HepG2 (cell line): ENCODE measurements around the gene GPS2. TPM values are rescaled to one million over a fixed set of nuclear protein-coding genes. Genes with fewer than 3 reads are reported as not detected.

Experiments used
- AKNA ChIP-seq: sonication (generic); formaldehyde crosslinking; IDR thresholded peaks from 2 replicates; pipeline ENCODE4 v1.4.0; 2020; ENCODE audit warnings: missing genetic modification reagents, borderline replicate concordance
- ARID2 ChIP-seq: sonication (generic); formaldehyde crosslinking; IDR thresholded peaks from 2 replicates; pipeline ENCODE4 v1.8.1; 2022; ENCODE audit warnings: mild to moderate bottlenecking, missing genetic modification reagents, borderline replicate concordance
- CBX5 ChIP-seq: sonication (generic); formaldehyde crosslinking; IDR thresholded peaks from 2 replicates; pipeline ENCODE4 v1.4.0; 2020; ENCODE audit warnings: missing genetic modification reagents, borderline replicate concordance
- ELF4 ChIP-seq: sonication (generic); formaldehyde crosslinking; IDR thresholded peaks from 2 replicates; pipeline ENCODE4 v1.5.0; 2020; ENCODE audit warnings: missing genetic modification reagents, mild to moderate bottlenecking, moderate library complexity, borderline replicate concordance
- ESRRA ChIP-seq: sonication (generic); formaldehyde crosslinking; IDR thresholded peaks from 2 replicates; pipeline ENCODE4 v1.5.1; 2020; ENCODE audit warnings: mild to moderate bottlenecking, low read depth, missing genetic modification reagents
- FOXJ3 ChIP-seq: sonication (generic); formaldehyde crosslinking; IDR thresholded peaks from 2 replicates; pipeline ENCODE4 v1.4.0; 2020; ENCODE audit warnings: missing genetic modification reagents, mild to moderate bottlenecking, borderline replicate concordance
- HNF4A ChIP-seq: sonication (generic); formaldehyde crosslinking; IDR thresholded peaks from 2 replicates; pipeline ENCODE4 v1.4.0; 2020; ENCODE audit warnings: missing genetic modification reagents
- MXI1 ChIP-seq: IDR thresholded peaks from 3 replicates; pipeline ENCODE4 v1.6.1; 2012; ENCODE audit warnings: low read depth, low read length, inconsistent platforms, borderline replicate concordance
- NCOA1 ChIP-seq: sonication (generic); formaldehyde crosslinking; IDR thresholded peaks from 2 replicates; pipeline ENCODE4 v1.9.0; 2021; ENCODE audit warnings: missing genetic modification reagents
- NFATC3 ChIP-seq: sonication (generic); formaldehyde crosslinking; IDR thresholded peaks from 2 replicates; pipeline ENCODE4 v1.5.1; 2020; ENCODE audit warnings: mild to moderate bottlenecking, missing genetic modification reagents
- NR1H2 ChIP-seq: sonication (generic); formaldehyde crosslinking; IDR thresholded peaks from 2 replicates; pipeline ENCODE4 v1.8.1; 2022; ENCODE audit warnings: low read depth, missing genetic modification reagents, borderline replicate concordance
- ONECUT2 ChIP-seq: sonication (generic); formaldehyde crosslinking; IDR thresholded peaks from 2 replicates; pipeline ENCODE4 v1.4.0; 2020; ENCODE audit warnings: missing genetic modification reagents
- PHB2 ChIP-seq: fragments of 450-650 bp; IDR thresholded peaks from 2 replicates; pipeline ENCODE4 v1.6.1; 2018; ENCODE audit not compliant: partially characterized antibody
- PITX1 ChIP-seq: sonication (generic); formaldehyde crosslinking; IDR thresholded peaks from 2 replicates; pipeline ENCODE4 v1.5.1; 2020; ENCODE audit warnings: mild to moderate bottlenecking, missing genetic modification reagents
- RFX3 ChIP-seq: IDR thresholded peaks from 2 replicates; pipeline ENCODE4 v1.6.1; 2016; ENCODE audit warnings: missing biosample characterization, missing genetic modification reagents
- SMARCE1 ChIP-seq: fragments of 450-650 bp; IDR thresholded peaks from 2 replicates; pipeline ENCODE4 v1.6.1; 2017; ENCODE audit warnings: borderline replicate concordance
- ZBTB10 ChIP-seq: sonication (generic); formaldehyde crosslinking; IDR thresholded peaks from 2 replicates; pipeline ENCODE4 v1.4.0; 2020; ENCODE audit warnings: missing genetic modification reagents, borderline replicate concordance
- ZBTB8A ChIP-seq: sonication (generic); formaldehyde crosslinking; IDR thresholded peaks from 2 replicates; pipeline ENCODE4 v1.4.0; 2020; ENCODE audit warnings: mild to moderate bottlenecking, low read depth, missing genetic modification reagents, borderline replicate concordance
- ZNF160 ChIP-seq: sonication (generic); formaldehyde crosslinking; IDR thresholded peaks from 2 replicates; pipeline ENCODE4 v1.8.0; 2022; ENCODE audit warnings: mild to moderate bottlenecking, inconsistent platforms, missing genetic modification reagents
- ZNF274 ChIP-seq: sonication (generic); formaldehyde crosslinking; IDR thresholded peaks from 2 replicates; pipeline ENCODE4 v1.5.1; 2020; ENCODE audit warnings: mild to moderate bottlenecking, missing genetic modification reagents
- ZNF282 ChIP-seq: fragments of 450-650 bp; IDR thresholded peaks from 2 replicates; pipeline ENCODE4 v1.6.1; 2018; ENCODE audit not compliant: partially characterized antibody
- ZNF607 ChIP-seq: sonication (generic); formaldehyde crosslinking; IDR thresholded peaks from 2 replicates; pipeline ENCODE4 v1.5.1; 2020; ENCODE audit warnings: missing genetic modification reagents, mild to moderate bottlenecking, borderline replicate concordance
- ZNF639 ChIP-seq: conservative IDR thresholded peaks from 2 replicates; pipeline ENCODE4 v1.6.1; 2018; ENCODE audit warnings: missing genetic modification reagents
- ZNF766 ChIP-seq: sonication (generic); formaldehyde crosslinking; IDR thresholded peaks from 2 replicates; pipeline ENCODE4 v1.5.0; 2020; ENCODE audit warnings: missing genetic modification reagents, borderline replicate concordance
- polyA plus RNA-seq, 8 experiments: library from polyadenylated mRNA; depleted of rRNA in 3 of 8; stranded (reverse) in 7 of 8; unstranded in 1 of 8; fragments of >200 nt; fragmentation: Illumina TruSeq in 4 of 8; extraction: Trizol in 4 of 8; gene quantifications; 2 replicates each; pipeline versions ENCODE4 v1.2.1 to v1.2.3, GENCODE V29; 2011 to 2016; ENCODE audit warnings: low read depth in 4 of 8, missing spikeins in 1 of 8, mixed read lengths in 1 of 8; ENCODE audit not compliant: insufficient read depth in 1 of 8
- total RNA-seq, 5 experiments: library from RNA; depleted of rRNA; stranded (reverse); fragments of >200 nt; fragmentation: Illumina TruSeq; extraction: Trizol; gene quantifications; 2 replicates each; pipeline ENCODE4 v1.2.3, GENCODE V29; 2016; ENCODE audit warnings: low read depth in 1 of 5

The GPS2 gene
- total and polyA plus RNA-seq, 2 of the 13 experiments (the other 11 are each of a cell fraction or from before 2014, with no cell fraction given) = 58.0 to 59.4 TPM

- TF ChIP-seq AKNA = no peak
- no peak for TF ChIP-seq ZBTB10 (CRISPR knock-in tag)
- TF ChIP-seq CBX5 (CRISPR knock-in tag) = peak; percentile 45; the same call in 1 of the 2 replicates
- TF ChIP-seq ONECUT2 = no peak
- no peak for TF ChIP-seq ZNF282
- TF ChIP-seq ESRRA (CRISPR knock-in tag) = no peak
- TF ChIP-seq NR1H2 (CRISPR knock-in tag) = no peak
- peak; percentile 53; the same call in 1 of the 3 replicates for TF ChIP-seq MXI1
- no peak for TF ChIP-seq FOXJ3 (CRISPR knock-in tag)
- TF ChIP-seq ZBTB8A = no peak
- no peak for TF ChIP-seq PITX1
- TF ChIP-seq ZNF274 = no peak; the same call in 1 of the 2 replicates
- no peak for TF ChIP-seq NCOA1
- TF ChIP-seq ZNF607 (CRISPR knock-in tag) = no peak
- no peak for TF ChIP-seq SMARCE1
- TF ChIP-seq PHB2 = no peak
- TF ChIP-seq ZNF639 = no peak
- no peak for TF ChIP-seq HNF4A (CRISPR knock-in tag)
- no peak for TF ChIP-seq ARID2 (CRISPR knock-in tag)
- TF ChIP-seq ELF4 = no peak
- TF ChIP-seq NFATC3 (CRISPR knock-in tag) = no peak
- TF ChIP-seq RFX3 (CRISPR knock-in tag) = no peak
- TF ChIP-seq ZNF766 = no peak
- no peak for TF ChIP-seq ZNF160 (CRISPR knock-in tag)
These were observed 41.0 kb upstream of the GPS2 start (continued) for GRCh38 chr17:7356072-7356549.
